Breast epithelium (tissue), 4 donors: ENCODE data around the gene SLC25A38. TPM values are rescaled to one million over a fixed set of nuclear protein-coding genes. Genes with fewer than 3 reads are reported as not detected.
"Not testable (repeated sequence)": the region's sequence is repeated elsewhere in the genome, so short reads cannot be mapped to it uniquely, and the experiment has no call there.

ENCODE experiments used
- DNase-seq, 2 donors: peaks; one replicate each; pipeline ENCODE4 v3.0.0-alpha.2; 2019; ENCODE audit warnings: low spot score in 2 of 2
- H3K27ac ChIP-seq, 2 donors: fragments of 200-600 bp; sonication (generic) in 1 of 2; one replicate each; pipeline ENCODE4 v1.5.1; 2016 to 2019; ENCODE audit warnings: mild to moderate bottlenecking in 1 of 2
- H3K27me3 ChIP-seq, 2 donors: fragments of 200-600 bp; sonication (generic) in 1 of 2; one replicate each; pipeline versions ENCODE4 v1.5.1 to v1.6.0; 2017 to 2019; ENCODE audit warnings: control low read depth in 1 of 2, mild to moderate bottlenecking in 1 of 2
- H3K36me3 ChIP-seq: fragments of 200-600 bp; one replicate; pipeline ENCODE4 v1.5.1; 2019
- H3K4me1 ChIP-seq, 2 donors: fragments of 200-600 bp; sonication (generic); one replicate each; pipeline ENCODE4 v1.5.1; 2016 to 2019; ENCODE audit warnings: control low read depth in 1 of 2
- H3K4me3 ChIP-seq, 3 donors: fragments of 200-600 bp; sonication (generic); 1 replicate in 2 of 3; 2 replicates in 1 of 3; pipeline ENCODE4 v1.5.1; 2016 to 2019; ENCODE audit warnings: mild to moderate bottlenecking in 3 of 3, moderate library complexity in 2 of 3
- H3K9me3 ChIP-seq, 2 donors: fragments of 200-600 bp; sonication (generic) in 1 of 2; one replicate each; pipeline ENCODE4 v1.5.1; 2016 to 2019; ENCODE audit warnings: control low read depth in 1 of 2
- CTCF ChIP-seq, 3 donors: fragments of 450-650 bp; IDR thresholded peaks; one replicate each; pipeline ENCODE4 v1.5.1; 2016 to 2017; ENCODE audit warnings: antibody characterized with exemption in 3 of 3, mild to moderate bottlenecking in 3 of 3, moderate library complexity in 3 of 3
- POLR2A ChIP-seq: fragments of 450-650 bp; IDR thresholded peaks from one replicate; pipeline ENCODE4 v1.6.1; 2016; ENCODE audit warnings: antibody characterized with exemption, mild to moderate bottlenecking, moderate library complexity
- POLR2AphosphoS5 ChIP-seq, 3 donors: sonication (generic); formaldehyde crosslinking; IDR thresholded peaks; one replicate each; pipeline ENCODE4 v1.6.1; 2017; ENCODE audit warnings: antibody characterized with exemption in 3 of 3
- intact Hi-C: fragments of 100-400 bp; cut with DNase I; formaldehyde crosslinking; loops from one replicate; pipeline ENCODE4 v1.15.1; 2023; ENCODE audit warnings: low total_unique reads
- total RNA-seq, 3 donors: library from RNA; depleted of rRNA; stranded (reverse); fragments of >200 nt; gene quantifications; one replicate each; pipeline ENCODE4 v1.1.0, GENCODE V29; 2016

The SLC25A38 gene
- total RNA-seq, 3 donors from 2014 or later, result 28.2 to 31.6 (median 30.9) TPM

- intact Hi-C loops, result no loop called here
- Histone ChIP-seq H3K36me3 (no peaks in the 10 kb centered on the region), H3K4me3 (no peak overlapping the region), H3K27ac (no peak overlapping the region), H3K4me1 (no peaks in the 10 kb centered on the region), H3K27me3 (no peaks in the 10 kb centered on the region), H3K9me3 (no peaks in the 10 kb centered on the region)
- no peak for TF ChIP-seq POLR2AphosphoS5 (IDR thresholded peaks at IDR 0.05)
- no peak for TF ChIP-seq POLR2A
- DNase-seq, result no peak
Measured at GRCh38 chr3:39362192-39362591, 21.0 kb upstream of the SLC25A38 start.

DNA sequence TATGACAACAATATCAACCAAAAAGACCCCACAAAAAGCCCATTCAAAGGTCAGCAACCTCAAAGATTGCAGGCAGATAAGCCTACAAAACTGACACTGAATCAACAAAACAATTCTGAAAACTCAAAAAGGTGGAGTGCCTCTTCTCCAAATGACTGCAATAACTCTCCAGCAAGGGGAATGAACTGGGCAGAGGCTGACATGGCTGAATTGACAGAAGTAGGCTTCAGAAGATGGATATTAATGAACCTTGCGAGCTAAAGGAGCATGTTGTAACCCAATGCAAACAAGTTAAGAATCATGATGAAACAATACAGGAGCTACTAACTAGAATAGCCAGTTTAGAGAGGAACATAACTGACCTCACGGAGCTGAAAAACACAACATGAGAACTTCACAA is 20.4 kb upstream of the SLC25A38 start:
- no peaks in the 10 kb centered on the region for H3K9me3 ChIP-seq
- no peaks in the 10 kb centered on the region for H3K36me3 ChIP-seq
- no peak overlapping the region for H3K27ac ChIP-seq
- H3K4me3 ChIP-seq, result no peak overlapping the region
- H3K4me1 ChIP-seq, result no peaks in the 10 kb centered on the region
- TF ChIP-seq POLR2AphosphoS5 (IDR thresholded peaks at IDR 0.05) (no peak), POLR2A (no peak), CTCF (IDR thresholded peaks at IDR 0.05) (no peak)
- DNase-seq, result no peak
- H3K27me3 ChIP-seq, result no peaks in the 10 kb centered on the region
- intact Hi-C loops, result no loop called here

GRCh38 chr3:39370450-39370849 is 12.7 kb upstream of the SLC25A38 start:
- H3K36me3 ChIP-seq, H3K27ac ChIP-seq, DNase-seq, H3K4me1 ChIP-seq, H3K4me3 ChIP-seq, H3K9me3 ChIP-seq, H3K27me3 ChIP-seq, intact Hi-C loops: not testable (repeated sequence)

GRCh38 chr3:39372833-39373232 is 10.3 kb upstream of the SLC25A38 start:
- TF ChIP-seq CTCF (IDR thresholded peaks at IDR 0.05) (no peak), POLR2A (no peak), POLR2AphosphoS5 (IDR thresholded peaks at IDR 0.05) (no peak)
- Histone ChIP-seq H3K4me3 (no peak overlapping the region), H3K36me3 (no peaks in the 10 kb centered on the region), H3K27me3 (no peaks in the 10 kb centered on the region), H3K4me1 (no peaks in the 10 kb centered on the region), H3K27ac (no peak overlapping the region), H3K9me3 (peaks cover 0 to 6% of the 10 kb centered on the region in 2 donors)
- intact Hi-C loops, result no loop called here
- no peak for DNase-seq

DNA sequence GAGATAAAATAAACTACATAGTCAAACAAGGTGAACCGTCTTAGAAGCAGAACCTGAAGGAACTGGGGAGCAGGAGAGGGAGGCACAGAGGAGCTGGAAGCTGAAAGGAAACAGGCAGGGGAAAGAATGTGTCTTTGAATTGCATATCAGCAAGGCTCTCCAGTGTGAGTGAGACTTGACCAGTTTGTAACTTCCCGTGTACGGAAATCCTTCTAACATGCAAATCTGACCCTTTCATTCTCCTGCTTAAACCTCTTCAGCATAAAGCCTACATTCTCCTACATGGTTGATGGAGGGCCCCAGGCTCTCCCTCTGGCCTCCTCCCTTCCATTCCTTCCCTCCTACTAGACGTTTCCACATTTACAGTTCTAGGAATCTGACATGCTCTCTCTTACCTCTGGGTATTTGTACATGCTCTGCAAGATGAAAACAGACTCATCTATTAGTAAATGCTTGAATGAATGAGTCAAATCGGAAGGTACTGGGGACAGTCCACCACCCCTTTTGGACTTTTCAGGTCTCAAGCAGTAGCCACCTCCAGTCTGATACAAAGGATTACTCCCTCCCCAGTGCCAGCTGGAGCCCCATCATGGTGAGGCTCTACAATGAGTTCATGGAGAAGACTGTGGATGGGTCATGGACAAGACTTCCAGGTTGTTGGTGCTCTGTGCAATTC is 6.1 kb upstream of the SLC25A38 start:
- Histone ChIP-seq H3K27ac (no peak overlapping the region), H3K27me3 (no peaks in the 10 kb centered on the region), H3K4me1 (no peaks in the 10 kb centered on the region), H3K36me3 (no peaks in the 10 kb centered on the region), H3K9me3 (no peaks in the 10 kb centered on the region), H3K4me3 (no peak overlapping the region)
- intact Hi-C loops, result no loop called here
- no peak for DNase-seq
- TF ChIP-seq POLR2A (no peak), POLR2AphosphoS5 (IDR thresholded peaks at IDR 0.05) (no peak), CTCF (IDR thresholded peaks at IDR 0.05) (no peak)

- no peaks in the 10 kb centered on the region for H3K4me1 ChIP-seq
- intact Hi-C loops, result no loop called here
- no peaks in the 10 kb centered on the region for H3K27me3 ChIP-seq
- no peak overlapping the region for H3K4me3 ChIP-seq
- H3K27ac ChIP-seq, result no peak overlapping the region
- TF ChIP-seq POLR2A, result no peak
- TF ChIP-seq CTCF (IDR thresholded peaks at IDR 0.05), result peak in 2 of 3 donors; percentile 36 to 47
- TF ChIP-seq POLR2AphosphoS5 (IDR thresholded peaks at IDR 0.05), result no peak
- H3K36me3 ChIP-seq, result no peaks in the 10 kb centered on the region
- no peaks in the 10 kb centered on the region for H3K9me3 ChIP-seq
- DNase-seq, result no peak
Measured at GRCh38 chr3:39378088-39378487, 5.1 kb upstream of the SLC25A38 start.
